HG02938 (cell line): ENCODE results near the gene RSAD1.

ENCODE experiments used
- ATAC-seq: cut with Tn5 transposase; IDR thresholded peaks from one replicate; pipeline ENCODE4 v1.9.1; 2021; ENCODE audit warnings: mild to moderate bottlenecking, moderate library complexity; ENCODE audit not compliant: unreplicated experiment

The RSAD1 gene

DNA sequence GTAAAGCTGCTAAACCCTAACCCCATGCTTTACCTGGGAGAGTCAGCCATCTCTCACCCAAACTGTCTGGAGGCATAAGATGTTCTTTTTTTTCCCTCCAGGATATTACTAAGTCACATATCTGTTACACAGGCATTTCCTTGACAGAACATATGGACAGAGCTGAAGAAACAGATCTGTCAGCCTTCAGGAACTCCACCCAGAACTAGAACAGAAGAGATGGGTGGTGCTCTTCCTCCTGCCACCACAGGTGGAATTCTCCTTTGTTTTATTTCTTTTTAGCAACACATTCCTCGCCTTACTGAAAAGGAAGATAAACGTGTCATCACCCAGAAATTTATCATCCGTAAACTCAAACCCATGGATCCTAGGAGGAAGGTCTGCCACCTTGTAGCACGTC lies 38.4 kb downstream of the RSAD1 start:
- ATAC-seq: no peak

DNA sequence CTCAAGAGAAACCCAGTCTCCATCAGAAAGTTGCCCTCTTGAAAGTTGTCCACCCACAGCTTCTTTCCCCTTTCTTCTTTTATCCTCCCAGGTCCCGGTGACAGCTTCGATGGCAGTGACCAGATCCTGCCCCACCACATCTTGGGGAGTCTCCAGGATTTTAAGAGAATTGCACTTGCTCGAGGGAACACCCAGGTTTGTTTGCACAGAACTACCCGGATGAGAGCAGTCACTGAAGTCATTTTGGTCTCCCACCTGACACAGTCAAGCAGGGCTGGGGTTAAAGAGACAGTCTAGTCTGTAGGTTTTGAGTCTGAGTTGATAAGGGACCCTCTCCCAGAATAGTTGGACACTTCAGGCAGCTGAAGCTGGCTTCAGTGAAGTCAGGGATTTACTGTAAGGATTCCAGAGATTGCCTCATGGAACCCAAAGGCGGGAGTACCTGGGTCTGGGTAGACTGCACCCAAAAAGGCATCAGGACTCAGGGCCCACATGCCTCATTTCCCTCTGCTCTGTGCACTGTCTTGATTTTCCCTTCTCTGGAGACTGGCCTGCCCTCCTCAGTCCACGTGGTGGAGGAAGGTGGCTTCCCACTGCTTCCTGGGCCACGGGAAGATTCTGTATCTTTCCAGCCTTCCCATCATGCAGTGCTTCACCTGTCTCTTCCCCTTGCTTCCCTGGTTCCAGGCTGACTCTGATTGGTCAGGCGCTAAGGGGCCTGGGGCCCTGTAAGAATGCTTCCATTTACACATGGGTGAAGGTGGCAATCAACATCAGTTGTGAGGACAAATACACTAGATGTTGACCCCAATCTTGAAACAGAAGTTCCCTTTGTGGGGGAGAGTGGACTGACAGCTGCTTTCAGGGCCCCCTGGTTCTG lies 39.1 kb downstream of the RSAD1 start:
- no peak for ATAC-seq

DNA sequence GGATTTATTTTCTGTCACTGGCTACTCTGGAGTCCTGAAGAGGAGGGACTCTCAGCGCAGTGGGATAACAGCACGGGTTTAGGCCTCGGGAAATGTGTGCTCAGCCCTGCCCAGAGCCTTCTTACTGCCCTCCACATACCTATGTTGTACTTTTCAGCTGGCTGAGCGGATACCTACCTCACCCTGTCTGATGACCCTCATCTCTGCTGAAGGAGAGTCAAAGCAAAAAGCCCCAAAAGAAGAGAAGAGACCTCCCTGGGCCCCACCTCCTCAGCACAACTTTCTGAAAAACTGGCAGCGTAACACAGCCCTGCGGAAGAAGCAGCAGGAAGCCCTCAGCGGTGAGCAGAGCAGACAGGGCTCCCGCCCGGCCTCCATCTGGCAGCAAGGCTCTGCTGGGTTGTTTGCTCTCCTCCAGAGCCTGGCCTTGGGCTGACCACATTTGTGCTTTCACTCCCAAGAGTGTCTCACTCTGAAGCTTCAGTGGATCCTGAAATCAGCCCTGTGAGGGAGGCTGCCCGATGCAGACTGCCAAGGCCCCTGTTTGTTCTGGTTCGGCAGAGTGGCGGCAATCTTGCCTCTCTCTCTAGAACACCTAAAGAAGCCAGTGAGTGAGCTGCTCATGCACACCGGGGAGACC lies 39.8 kb downstream of the RSAD1 start:
- no peak for ATAC-seq

DNA sequence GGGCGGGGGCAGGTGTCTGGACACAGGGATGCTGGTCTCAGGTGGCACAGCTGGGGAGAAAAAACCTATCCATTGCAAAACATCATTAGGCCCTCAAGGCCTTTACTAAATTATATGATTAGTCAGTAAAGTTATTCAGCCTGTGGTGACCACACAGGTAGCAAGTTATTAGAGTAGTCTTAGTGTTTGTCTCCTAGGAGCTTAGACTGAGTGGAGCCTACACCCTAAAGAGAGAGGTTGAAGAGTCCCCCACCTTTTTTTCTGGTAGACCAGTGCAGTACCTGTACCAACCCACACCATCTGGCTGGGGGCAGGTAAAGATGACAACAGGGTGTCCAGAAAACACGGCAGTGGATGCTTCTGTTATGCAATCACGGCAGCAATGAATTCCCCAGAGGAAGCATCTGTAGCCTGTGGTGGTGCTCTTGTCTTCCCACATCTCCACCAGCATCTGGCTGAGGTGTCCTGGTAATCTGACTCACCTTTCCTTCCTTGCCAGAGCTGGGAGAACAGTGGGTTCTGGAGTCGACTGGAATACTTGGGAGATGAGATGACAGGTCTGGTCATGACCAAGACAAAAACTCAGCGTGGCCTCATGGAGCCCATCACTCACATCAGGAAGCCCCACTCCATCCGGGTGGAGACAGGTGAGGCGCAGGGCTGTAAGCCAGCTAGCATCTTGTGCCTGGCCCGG lies 40.6 kb downstream of the RSAD1 start:
- no peak for ATAC-seq

DNA sequence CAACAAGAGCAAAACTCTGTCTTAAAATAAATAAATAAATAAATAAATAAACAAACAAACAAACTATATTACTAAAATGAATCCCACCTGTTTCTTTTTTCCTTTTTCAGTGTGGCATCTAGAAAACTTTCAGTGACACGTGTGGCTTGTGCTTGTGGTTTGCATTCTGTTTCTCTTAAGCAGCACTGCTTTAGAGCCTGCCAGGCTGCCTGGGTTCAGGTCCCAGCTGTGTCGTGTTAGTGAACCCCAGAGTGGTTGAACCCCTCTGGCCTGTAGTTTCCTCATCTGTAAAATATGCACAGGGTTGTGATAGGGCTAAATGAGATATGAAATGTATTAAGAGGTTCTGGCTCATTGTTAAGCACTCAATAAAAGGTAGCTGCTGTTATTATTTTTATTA lies 41.8 kb downstream of the RSAD1 start:
- ATAC-seq: no peak

DNA sequence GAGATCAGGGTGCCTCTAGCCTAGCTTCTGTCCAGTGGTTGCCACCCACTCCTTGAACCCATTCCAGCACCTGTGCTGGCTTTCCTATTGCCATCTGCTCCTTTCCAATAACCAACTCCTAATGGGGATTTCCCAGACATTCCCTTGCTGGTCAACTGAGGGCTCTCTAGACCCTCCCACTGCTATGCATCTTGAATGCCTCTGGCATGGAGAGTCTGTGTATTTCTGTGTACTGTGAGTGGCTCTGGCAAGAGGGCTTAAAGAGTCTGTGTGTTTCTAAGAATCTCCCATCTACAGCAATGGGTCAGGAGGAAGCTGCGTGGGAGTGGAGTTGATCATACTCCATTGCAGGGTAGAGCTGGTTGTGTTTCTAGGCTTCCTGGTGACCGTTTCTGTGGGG lies 42.9 kb downstream of the RSAD1 start:
- no peak for ATAC-seq

DNA sequence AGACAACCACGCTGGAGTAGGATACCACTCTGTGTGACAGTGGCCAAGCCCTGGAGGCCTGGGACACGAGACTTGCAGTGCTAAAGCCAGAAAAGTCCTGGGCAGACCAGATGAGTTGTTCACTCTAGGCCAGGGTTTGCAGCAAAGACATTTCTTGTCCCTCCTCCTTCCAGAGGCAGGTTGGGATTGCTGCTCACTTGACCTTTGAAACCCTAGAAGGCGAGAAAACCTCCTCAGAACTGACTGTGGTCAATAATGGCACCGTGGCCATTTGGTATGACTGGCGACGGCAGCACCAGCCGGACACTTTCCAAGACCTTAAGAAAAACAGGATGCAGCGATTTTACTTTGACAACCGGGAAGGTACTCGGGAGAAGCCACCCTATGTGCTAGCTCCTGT lies 44.1 kb downstream of the RSAD1 start:
- ATAC-seq: no peak

DNA sequence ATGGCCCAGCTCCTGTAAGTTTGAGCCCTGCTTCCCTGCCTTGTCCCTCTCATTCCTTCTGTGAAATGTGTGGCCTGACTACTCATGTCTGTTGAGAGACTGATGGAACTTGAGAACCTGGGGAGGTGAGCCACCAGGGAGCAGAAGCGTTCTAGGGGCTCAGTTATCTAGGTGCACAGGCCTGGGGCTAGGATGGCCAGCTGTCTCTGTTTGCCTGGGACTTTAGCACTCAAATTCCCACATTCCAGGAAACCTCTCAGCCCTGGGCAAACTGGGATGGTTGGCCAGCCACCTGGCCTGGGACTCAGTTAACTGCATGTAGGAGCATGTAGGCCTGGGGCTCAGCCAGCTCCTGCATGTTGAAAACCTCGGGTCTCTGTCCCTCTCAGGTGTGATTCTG lies 44.5 kb downstream of the RSAD1 start:
- no peak for ATAC-seq

DNA sequence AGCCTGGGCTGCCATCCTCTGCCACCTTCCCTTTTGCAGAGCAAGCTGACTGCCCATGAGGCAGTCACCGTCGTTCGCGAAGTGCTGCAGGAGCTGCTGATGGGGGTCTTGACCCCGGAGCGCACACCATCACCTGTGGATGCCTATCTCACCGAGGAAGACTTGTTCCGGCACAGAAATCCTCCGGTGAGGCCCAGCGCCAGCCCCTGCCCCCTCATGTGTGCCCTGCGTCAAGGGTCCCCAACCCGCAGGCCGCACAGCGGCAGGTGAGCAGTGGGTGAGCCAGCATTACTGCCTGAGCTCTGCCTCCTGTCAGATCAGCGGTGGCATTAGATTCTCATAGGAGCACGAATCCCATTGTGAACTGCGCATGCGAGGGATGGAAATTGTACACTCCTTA lies 46.2 kb downstream of the RSAD1 start:
- no peak for ATAC-seq

DNA sequence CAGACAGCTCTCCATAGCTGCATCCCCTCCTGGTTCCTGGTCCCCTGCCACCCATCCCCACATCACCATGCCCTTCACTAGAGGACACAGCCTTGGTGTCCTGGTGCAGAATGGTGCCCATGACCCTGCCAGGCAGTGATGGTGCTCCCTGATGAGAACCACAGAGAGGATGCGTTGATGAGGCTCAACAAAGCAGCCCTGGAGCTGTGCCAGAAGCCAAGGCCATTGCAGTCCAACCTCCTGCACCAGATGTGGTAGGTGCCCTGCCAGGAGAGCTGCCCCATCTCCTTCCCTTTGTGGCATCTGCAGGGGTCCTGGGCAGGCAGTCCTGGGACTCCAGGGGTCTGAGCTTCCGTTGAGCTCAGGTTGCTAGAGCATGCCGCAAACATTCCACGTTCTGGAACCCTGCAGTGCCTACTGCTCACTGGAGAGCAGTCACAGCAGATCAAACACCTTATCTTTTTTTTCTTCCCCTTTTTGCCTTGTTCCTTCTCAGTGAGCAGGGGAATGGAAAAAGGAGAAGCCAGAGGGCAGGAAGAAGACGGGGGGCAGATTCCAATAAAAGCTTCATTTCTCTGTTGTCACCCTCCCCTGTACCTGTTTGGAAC lies 48.6 kb downstream of the RSAD1 start:
- no peak for ATAC-seq

DNA sequence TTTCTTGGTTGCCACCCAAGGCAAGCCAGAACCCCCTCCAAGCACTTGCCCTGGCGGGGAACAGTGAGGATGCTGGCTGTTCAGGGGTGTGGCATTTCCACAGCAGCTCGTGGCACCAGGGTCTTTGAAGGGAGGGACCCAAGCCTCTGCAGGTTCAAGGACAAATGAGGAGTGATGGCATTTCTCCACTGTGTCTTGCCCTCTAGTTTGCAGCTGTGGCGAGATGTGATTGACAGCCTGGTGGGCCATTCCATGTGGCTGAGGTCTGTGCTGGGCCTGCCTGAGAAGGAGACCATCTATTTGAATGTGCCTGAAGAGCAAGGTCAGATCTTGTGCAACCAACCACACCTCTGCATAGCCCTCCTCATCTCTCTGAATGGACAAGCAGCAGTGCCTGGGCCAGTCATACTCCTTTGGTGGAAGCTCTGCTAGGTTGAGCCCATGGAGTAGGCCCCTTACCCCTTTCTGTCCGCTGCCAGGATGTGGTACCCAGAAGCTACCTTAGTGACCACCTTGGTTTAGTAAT lies 49.4 kb downstream of the RSAD1 start:
- no peak for ATAC-seq

DNA sequence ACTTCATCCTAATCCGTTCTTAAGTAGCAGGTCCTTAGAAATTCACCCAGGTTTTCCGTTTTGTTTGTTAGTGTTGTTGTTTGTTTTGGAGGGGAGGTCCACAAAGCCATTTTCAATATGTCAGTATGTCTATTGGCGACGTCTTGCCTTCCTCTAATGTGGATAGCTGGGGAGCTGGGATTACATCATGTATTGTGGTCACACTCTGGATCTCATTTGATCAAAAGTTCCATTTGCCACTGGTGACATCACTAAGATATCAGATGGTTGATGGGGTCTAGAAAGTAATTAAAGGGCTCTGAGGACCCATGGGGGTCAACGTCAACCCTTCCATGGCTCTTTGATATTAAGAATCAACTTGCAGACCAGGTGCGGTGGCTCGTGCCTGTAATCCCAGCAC lies 51.2 kb downstream of the RSAD1 start:
- no peak for ATAC-seq

DNA sequence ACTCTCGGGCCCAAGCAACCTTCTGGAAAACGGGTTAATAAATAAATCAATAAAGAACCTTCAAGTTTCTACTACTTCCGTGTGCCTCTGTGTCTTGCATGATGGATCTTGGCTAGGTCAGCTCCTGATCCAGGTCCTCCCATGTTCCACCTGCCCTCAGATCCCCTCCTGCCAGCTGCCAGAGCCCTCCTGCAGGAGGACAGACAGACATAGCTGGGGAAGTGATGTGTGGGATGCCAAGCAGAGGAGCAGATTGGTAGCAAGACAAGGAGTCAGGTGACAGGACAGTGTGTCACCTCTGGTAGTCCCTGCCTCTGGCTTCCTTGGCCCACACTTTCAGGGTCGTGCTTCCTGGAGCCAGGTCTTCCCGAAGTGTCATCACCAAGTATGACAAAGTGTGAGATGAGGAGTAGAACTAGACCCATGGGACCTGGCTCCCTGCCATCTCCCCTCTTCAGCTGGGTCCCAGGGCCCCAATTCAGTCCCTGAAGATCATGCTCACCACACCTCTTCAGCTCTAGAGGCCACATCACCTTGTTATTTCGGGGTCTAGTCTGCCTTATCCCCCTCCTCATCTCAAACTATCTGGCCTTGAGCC lies 52.9 kb downstream of the RSAD1 start:
- no peak for ATAC-seq

DNA sequence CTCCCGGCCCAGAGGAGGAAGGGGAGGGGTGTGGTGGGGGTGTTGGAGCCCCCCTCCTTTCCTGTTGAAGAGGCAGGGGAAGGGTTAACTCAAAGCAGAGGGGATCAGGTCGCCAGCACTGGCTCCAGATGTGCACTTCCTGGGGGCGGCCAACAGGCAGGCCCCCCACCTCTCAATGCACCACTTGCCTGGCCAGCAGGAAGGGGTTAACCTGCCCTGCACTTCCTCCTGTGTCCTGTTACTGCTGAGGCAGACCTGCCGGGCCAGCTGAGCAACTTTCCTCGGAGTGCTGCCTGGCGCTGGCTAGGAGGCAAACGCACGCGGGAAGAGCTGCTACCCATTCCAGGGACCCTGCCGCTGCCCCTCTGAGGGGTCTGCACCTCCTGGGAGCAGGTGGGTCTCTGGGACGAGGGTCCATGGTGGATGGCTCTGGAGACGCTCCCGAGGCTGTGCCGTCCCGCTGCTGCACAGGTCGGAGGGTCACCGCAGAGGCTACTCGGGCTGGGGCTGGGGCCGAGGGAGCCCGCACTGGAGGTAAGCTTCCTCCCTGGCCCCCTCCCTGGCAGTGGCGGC lies 53.9 kb downstream of the RSAD1 start, which contains the start of gene EPN3:
Gene EPN3 (plus strand): TSS at position 284 of the 573 bp plus-strand sequence. CDS start 3,822 bp downstream, outside the sequence.
- no peak for ATAC-seq

DNA sequence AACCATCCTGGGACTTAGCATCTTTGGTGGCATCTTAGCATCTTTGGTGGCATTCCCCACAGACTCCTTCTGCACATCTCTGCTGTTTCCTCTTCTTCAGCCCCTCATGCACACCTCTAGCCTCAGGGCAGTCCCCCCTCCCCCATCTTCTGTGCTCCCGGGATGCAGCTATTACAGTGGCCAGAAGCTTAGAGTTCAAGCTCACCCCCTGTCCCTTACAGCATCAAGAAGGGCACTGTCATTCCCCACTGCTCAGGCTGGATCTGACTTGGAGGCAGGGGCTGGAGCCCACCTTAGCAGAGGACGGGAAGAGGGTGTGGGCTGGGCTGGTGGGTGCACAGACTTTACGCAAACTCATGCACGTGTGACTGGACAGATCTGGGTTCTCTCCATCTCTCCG lies 54.5 kb downstream of the RSAD1 start:
- no peak for ATAC-seq

DNA sequence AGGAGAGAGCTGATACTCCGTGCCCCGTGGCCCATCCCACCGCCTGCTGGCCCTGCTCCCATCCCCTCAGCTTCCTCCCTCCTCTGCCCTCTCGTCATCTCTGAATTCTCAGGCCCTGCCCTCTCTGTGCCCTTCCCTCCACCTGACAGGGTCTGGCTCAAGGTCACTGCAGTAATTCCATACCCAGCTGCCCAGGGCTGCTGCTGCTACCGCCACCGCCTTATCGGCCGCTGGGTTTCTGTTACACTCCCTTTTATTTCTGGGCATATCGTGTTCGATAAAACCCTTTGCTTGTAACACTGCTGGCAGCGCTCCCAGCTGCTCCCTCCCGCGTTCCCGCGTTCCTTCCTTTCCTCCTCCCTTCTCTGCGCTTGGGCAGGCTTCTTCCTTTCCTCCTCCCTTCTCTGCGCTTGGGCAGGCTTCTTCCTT lies 55.1 kb downstream of the RSAD1 start:
- no peak for ATAC-seq

DNA sequence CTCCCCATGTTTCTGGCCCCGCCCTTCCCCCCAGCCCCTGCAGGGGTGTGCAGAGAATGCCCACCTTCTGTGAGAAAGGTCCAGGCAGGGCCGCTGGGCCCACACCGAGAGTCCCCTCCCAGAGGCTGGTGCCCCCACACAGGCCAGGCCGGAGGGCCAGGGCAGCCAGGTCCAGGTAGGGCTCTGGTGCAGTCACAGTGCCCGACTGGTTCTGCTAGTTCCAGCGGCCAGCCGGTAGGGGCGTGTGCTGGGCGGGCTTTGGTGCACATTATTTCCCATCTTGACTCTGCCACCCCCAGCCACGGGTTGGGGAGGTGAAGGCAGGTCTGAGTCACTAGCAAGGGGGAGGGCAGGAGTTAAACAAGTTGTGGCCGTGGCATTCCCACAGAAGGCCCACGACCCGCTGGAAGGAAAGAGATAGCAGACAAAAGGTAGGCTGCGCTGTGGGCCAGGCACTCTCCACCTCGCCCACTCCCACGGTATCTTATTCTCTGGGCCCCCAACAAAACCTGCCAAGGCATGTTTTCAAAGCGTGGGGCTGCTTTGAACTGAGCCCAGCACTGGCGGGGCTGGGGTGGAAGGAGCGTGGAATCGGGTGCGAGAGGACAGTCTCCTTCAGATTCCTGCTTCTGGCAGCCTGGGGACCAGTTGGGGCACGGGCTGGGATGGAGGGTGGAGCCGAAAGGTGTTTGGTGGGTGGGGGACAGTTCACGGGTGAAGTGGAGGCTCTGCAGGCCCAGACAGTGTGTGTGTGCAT lies 55.7 kb downstream of the RSAD1 start:
- no peak for ATAC-seq

DNA sequence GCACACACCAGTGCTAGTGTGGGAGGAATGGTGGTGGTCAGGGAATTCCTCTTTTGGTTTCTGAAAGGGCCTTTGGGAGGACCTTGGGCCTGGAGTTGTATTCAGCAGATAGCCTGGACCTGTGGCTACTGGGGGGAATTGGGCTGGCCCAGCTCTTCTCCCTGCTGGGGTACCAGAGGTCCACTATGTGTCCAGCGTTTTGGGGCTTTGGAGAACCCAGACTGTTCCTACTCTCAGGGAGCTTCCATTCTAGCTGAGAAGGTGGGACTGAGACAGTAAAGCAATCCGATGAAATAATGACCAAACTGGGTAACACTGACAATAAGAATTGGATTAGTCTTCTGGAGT lies 56.3 kb downstream of the RSAD1 start:
- ATAC-seq: no peak

DNA sequence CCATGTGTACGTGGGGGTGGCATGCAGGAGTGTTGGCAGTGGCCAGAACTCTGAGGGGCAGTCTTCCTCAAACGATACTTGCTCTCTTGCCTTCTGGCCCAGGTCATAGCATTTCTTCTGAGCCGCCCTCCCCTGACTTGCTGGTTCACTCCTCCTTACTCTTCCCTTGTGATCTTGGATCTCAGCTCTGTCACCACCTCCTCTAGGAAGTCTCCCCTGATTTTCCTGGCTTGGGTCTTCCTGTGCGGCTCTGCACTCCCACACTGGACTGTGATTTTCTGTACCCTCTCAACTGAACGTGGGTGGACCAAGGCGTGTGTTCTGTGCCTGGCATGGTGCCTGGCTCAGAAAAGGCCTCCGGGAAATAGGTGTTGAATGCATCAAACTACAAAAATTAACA lies 56.7 kb downstream of the RSAD1 start:
- ATAC-seq: no peak
